Activated CD4-positive, alpha-beta memory T cell treated with anti-CD3 and anti-CD28 coated beads, Interleukin-2, amount 10 ng/mL, durations not matched to agents 7 days and 5 days (primary cell): ENCODE measurements around the gene RSBN1L. TPM values are rescaled to one million over a fixed set of nuclear protein-coding genes. Genes with fewer than 3 reads are reported as not detected.
"Not testable (repeated sequence)": the region's sequence is repeated elsewhere in the genome, so short reads cannot be mapped to it uniquely, and the experiment has no call there.

ENCODE experiments used
- CTCF ChIA-PET: fragments of 350-600 bp; sonication (Branson Sonifier 250); formaldehyde crosslinking; loops from one replicate; lab custom pipeline; 2021; ENCODE audit warnings: antibody characterized with exemption, inconsistent platforms; lab: Charles Lee
- POLR2A ChIA-PET: fragments of 350-600 bp; sonication (Branson Sonifier 250); formaldehyde crosslinking; loops from one replicate; lab custom pipeline; 2021; ENCODE audit warnings: antibody characterized with exemption; lab: Charles Lee
- DNase-seq: peaks from one replicate; pipeline ENCODE4 v3.0.0-alpha.2; 2020
- H3K27ac Mint-ChIP-seq: one replicate; pipeline ENCODE4 v1.8.0; 2021; ENCODE audit warnings: mild to moderate bottlenecking, mixed read lengths
- H3K27me3 Mint-ChIP-seq: one replicate; pipeline ENCODE4 v1.8.0; 2021; ENCODE audit warnings: mixed read lengths
- H3K36me3 Mint-ChIP-seq: one replicate; pipeline ENCODE4 v1.8.0; 2021; ENCODE audit warnings: low read depth, mixed read lengths
- H3K4me1 Mint-ChIP-seq: one replicate; pipeline ENCODE4 v1.8.0; 2021; ENCODE audit warnings: mixed read lengths
- H3K4me3 Mint-ChIP-seq: one replicate; pipeline ENCODE4 v1.8.0; 2021; ENCODE audit warnings: mild to moderate bottlenecking, mixed read lengths
- H3K9me3 Mint-ChIP-seq: one replicate; pipeline ENCODE4 v1.8.0; 2021; ENCODE audit warnings: mixed read lengths
- total RNA-seq, 2 experiments: library from RNA; stranded (reverse); gene quantifications; one replicate each; pipeline ENCODE4 v1.2.3, GENCODE V29; 2021

RSBN1L gene
- total RNA-seq, 2 experiments from 2014 or later = 28.7 to 29.5 TPM

- no peak overlapping the region for H3K4me3 Mint-ChIP-seq
Measured at GRCh38 chr7:77710861-77711260, 14.6 kb downstream of the RSBN1L start.

GRCh38 chr7:77714195-77714594 lies 17.9 kb downstream of the RSBN1L start:
- Mint-ChIP-seq H3K9me3 (no peaks in the 10 kb centered on the region), H3K36me3 (peaks cover 28% of the 10 kb centered on the region), H3K4me3 (no peak overlapping the region), H3K27me3 (no peaks in the 10 kb centered on the region), H3K4me1 (peaks cover 24% of the 10 kb centered on the region), H3K27ac (no peak overlapping the region)
- ChIA-PET CTCF (no interaction called here), POLR2A (no interaction called here)
- DNase-seq = no peak

More at GRCh38 chr7:77710861-77711260, 14.6 kb downstream of the RSBN1L start:
- Mint-ChIP-seq H3K27me3 (no peaks in the 10 kb centered on the region), H3K9me3 (no peaks in the 10 kb centered on the region), H3K4me1 (peaks cover 23% of the 10 kb centered on the region), H3K27ac (no peak overlapping the region), H3K36me3 (peaks cover 31% of the 10 kb centered on the region)
- DNase-seq = no peak
- ChIA-PET POLR2A (interaction anchor here (1.4 kb wide), 1 partner anchor 13 kb away, joined by 5 read pairs; no protein-coding TSS in a partner anchor), CTCF (no interaction called here)

- DNase-seq, H3K9me3 Mint-ChIP-seq, H3K4me3 Mint-ChIP-seq, H3K27me3 Mint-ChIP-seq, H3K27ac Mint-ChIP-seq, CTCF ChIA-PET: not testable (repeated sequence)
- H3K36me3 Mint-ChIP-seq = peaks cover 27% of the 10 kb centered on the region
- peaks cover 23% of the 10 kb centered on the region for H3K4me1 Mint-ChIP-seq
- POLR2A ChIA-PET = interaction anchor here (1.2 to 1.3 kb wide), 2 partner anchors 9 kb away, joined by 3 to 4 read pairs; no protein-coding TSS in a partner anchor
Measured at GRCh38 chr7:77714931-77715330, 18.7 kb downstream of the RSBN1L start.

GRCh38 chr7:77716804-77717203 lies 20.5 kb downstream of the RSBN1L start:
- Mint-ChIP-seq H3K36me3 (peaks cover 17% of the 10 kb centered on the region), H3K27me3 (no peaks in the 10 kb centered on the region), H3K4me1 (peaks cover 17% of the 10 kb centered on the region), H3K9me3 (no peaks in the 10 kb centered on the region), H3K27ac (no peak overlapping the region), H3K4me3 (no peak overlapping the region)
- ChIA-PET CTCF (interaction anchor here (0.7 to 1.4 kb wide), 2 partner anchors 65 to 301 kb away, joined by 3 read pairs; no protein-coding TSS in a partner anchor), POLR2A (no interaction called here)
- no peak for DNase-seq

- not testable (repeated sequence) for H3K9me3 Mint-ChIP-seq, H3K27ac Mint-ChIP-seq, H3K4me3 Mint-ChIP-seq, DNase-seq, H3K27me3 Mint-ChIP-seq
- CTCF ChIA-PET = interaction anchor here (1.4 kb wide), 1 partner anchor 66 kb away, joined by 3 read pairs; no protein-coding TSS in a partner anchor
- Mint-ChIP-seq H3K36me3 (peaks cover 15% of the 10 kb centered on the region), H3K4me1 (peaks cover 17% of the 10 kb centered on the region)
- POLR2A ChIA-PET = interaction anchor here (1.0 kb wide), 1 partner anchor 15 kb away, joined by 3 read pairs; no protein-coding TSS in a partner anchor
Measured at GRCh38 chr7:77717566-77717965, 21.3 kb downstream of the RSBN1L start.

- Mint-ChIP-seq H3K9me3 (no peaks in the 10 kb centered on the region), H3K27me3 (no peaks in the 10 kb centered on the region), H3K4me3 (no peak overlapping the region), H3K4me1 (peaks cover 20% of the 10 kb centered on the region), H3K27ac (no peak overlapping the region), H3K36me3 (peaks cover 8% of the 10 kb centered on the region)
- ChIA-PET CTCF (interaction anchor here (0.8 to 1.0 kb wide), 2 partner anchors 8 to 30 kb away, joined by 3 to 4 read pairs; no protein-coding TSS in a partner anchor), POLR2A (no interaction called here)
- no peak for DNase-seq
Measured at GRCh38 chr7:77727527-77727926, 31.3 kb downstream of the RSBN1L start.

- no peaks in the 10 kb centered on the region for H3K9me3 Mint-ChIP-seq
- POLR2A ChIA-PET = interaction anchor here (2.7 kb wide), 1 partner anchor 31 kb away, joined by 8 read pairs; no protein-coding TSS in a partner anchor
Measured at GRCh38 chr7:77727936-77728701, 31.9 kb downstream of the RSBN1L start.

GRCh38 chr7:77729574-77730348 lies 33.5 kb downstream of the RSBN1L start:
- Mint-ChIP-seq H3K27ac (no peak overlapping the region), H3K36me3 (peaks cover 8% of the 10 kb centered on the region), H3K4me3 (no peak overlapping the region), H3K9me3 (no peaks in the 10 kb centered on the region), H3K27me3 (no peaks in the 10 kb centered on the region), H3K4me1 (peaks cover 24% of the 10 kb centered on the region)
- ChIA-PET CTCF (no interaction called here), POLR2A (interaction anchor here (2.7 kb wide), 1 partner anchor 32 kb away, joined by 8 read pairs; no protein-coding TSS in a partner anchor)
- no peak for DNase-seq

More at GRCh38 chr7:77727936-77728701, 31.9 kb downstream of the RSBN1L start:
- DNase-seq = no peak
- CTCF ChIA-PET = interaction anchor here (0.8 to 1.0 kb wide), 2 partner anchors 9 to 30 kb away, joined by 3 to 4 read pairs; no protein-coding TSS in a partner anchor
- Mint-ChIP-seq H3K27me3 (no peaks in the 10 kb centered on the region), H3K4me3 (no peak overlapping the region), H3K36me3 (peaks cover 8% of the 10 kb centered on the region), H3K27ac (no peak overlapping the region), H3K4me1 (peaks cover 22% of the 10 kb centered on the region)

GRCh38 chr7:77731716-77732115 lies 35.5 kb downstream of the RSBN1L start:
- ChIA-PET POLR2A (no interaction called here), CTCF (no interaction called here)
- Mint-ChIP-seq H3K4me3 (no peak overlapping the region), H3K4me1 (peaks cover 23% of the 10 kb centered on the region), H3K9me3 (no peaks in the 10 kb centered on the region), H3K27me3 (no peaks in the 10 kb centered on the region), H3K27ac (no peak overlapping the region), H3K36me3 (peaks cover 11% of the 10 kb centered on the region)
- no peak for DNase-seq

- CTCF ChIA-PET = no interaction called here
- no peak overlapping the region for H3K27ac Mint-ChIP-seq
Measured at GRCh38 chr7:77734659-77735421, 38.6 kb downstream of the RSBN1L start.

GRCh38 chr7:77735457-77735856 lies 39.2 kb downstream of the RSBN1L start:
- no peak overlapping the region for H3K27ac Mint-ChIP-seq
- no peaks in the 10 kb centered on the region for H3K27me3 Mint-ChIP-seq
- peaks cover 21% of the 10 kb centered on the region for H3K36me3 Mint-ChIP-seq
- no peak for DNase-seq
- peaks cover 5% of the 10 kb centered on the region for H3K4me1 Mint-ChIP-seq
- CTCF ChIA-PET = no interaction called here
- POLR2A ChIA-PET = no interaction called here
- no peaks in the 10 kb centered on the region for H3K9me3 Mint-ChIP-seq
- no peak overlapping the region for H3K4me3 Mint-ChIP-seq

More at GRCh38 chr7:77734659-77735421, 38.6 kb downstream of the RSBN1L start:
- POLR2A ChIA-PET = no interaction called here
- Mint-ChIP-seq H3K4me1 (peaks cover 8% of the 10 kb centered on the region), H3K4me3 (no peak overlapping the region), H3K36me3 (peaks cover 18% of the 10 kb centered on the region), H3K27me3 (no peaks in the 10 kb centered on the region), H3K9me3 (no peaks in the 10 kb centered on the region)
- no peak for DNase-seq

GRCh38 chr7:77736991-77737390 lies 40.7 kb downstream of the RSBN1L start:
- Mint-ChIP-seq H3K4me3 (no peak overlapping the region), H3K4me1 (peaks cover 5% of the 10 kb centered on the region), H3K27me3 (no peaks in the 10 kb centered on the region), H3K9me3 (no peaks in the 10 kb centered on the region), H3K36me3 (peaks cover 24% of the 10 kb centered on the region), H3K27ac (no peak overlapping the region)
- ChIA-PET POLR2A (no interaction called here), CTCF (interaction anchor here (0.9 kb wide), 1 partner anchor 85 kb away, joined by 3 read pairs; no protein-coding TSS in a partner anchor)
- no peak for DNase-seq
